Fibroblast of the aortic adventitia (primary cell): ENCODE results near the gene SLC8B1. TPM values are rescaled to one million over a fixed set of nuclear protein-coding genes. Genes with fewer than 3 reads are reported as not detected.

Source experiments
- DNase-seq: peaks from one replicate; pipeline ENCODE4 v3.0.0-alpha.2; 2010; ENCODE audit warnings: low read depth
- H3K4me3 ChIP-seq: 2 replicates; pipeline ENCODE4 v1.5.1; 2011; ENCODE audit warnings: low read depth, mild to moderate bottlenecking, control low read depth, low read length, moderate library complexity
- total RNA-seq: library from RNA; depleted of rRNA; stranded (reverse); fragments of >200 nt; gene quantifications from 2 replicates; pipeline ENCODE4 v1.2.3, GENCODE V29; 2012; ENCODE audit warnings: low replicate concordance
- TF ChIP-seq, protein P1 (sequence below): IDR thresholded peaks from 2 replicates; pipeline ENCODE4 v1.5.1; 2011; ENCODE audit warnings: mild to moderate bottlenecking, low read length, control low read depth, inconsistent platforms; ENCODE audit not compliant: insufficient read depth

The SLC8B1 gene
- total RNA-seq, 1 donor = 11.5 TPM

DNA sequence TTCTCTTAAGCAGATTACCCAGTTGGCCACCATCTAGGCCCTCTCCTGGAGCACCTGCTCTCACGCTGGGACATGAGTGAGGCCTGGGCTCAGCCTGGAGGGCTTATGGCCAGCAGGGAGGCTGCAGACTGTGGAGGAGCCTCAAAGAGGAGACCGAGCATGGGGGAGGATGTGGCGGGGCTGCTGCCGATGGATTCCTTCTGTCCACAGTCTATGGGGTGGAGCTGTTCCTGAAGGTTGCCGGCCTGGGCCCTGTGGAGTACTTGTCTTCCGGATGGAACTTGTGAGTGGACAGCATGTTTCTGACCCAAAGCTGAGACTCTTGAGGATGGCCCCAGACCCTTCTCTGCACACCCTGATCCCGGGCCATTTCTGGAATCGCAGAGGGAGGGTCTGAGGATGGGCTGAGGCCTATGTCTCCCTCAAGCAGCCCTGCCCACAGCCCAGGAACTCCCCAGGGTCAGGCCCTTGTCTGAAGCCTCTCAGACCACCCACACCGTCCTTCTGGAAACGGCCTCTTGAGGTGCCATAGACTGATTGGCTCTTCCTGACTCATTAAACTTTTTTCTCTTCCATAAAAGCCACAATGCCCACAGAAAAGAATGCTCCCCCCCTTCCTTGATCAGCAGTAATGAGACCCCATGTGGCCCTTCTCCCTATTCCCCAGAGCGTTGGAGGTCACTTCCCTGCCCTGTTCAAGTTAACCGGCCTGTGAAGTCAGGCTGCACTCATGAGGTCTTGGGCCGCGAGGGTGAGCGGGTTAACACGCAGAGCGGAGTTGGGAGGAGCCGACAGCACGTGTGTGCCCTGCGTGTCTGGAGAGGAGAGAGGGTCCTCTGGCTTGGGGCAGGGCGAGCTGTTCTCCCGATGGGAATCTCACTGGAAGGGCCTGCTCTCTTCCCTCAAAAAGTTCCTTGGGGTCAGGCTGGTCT lies 49.0 kb downstream of the SLC8B1 start:
- H3K4me3 ChIP-seq = no peak overlapping the region
- no peak for DNase-seq
- TF ChIP-seq, protein P1, sequence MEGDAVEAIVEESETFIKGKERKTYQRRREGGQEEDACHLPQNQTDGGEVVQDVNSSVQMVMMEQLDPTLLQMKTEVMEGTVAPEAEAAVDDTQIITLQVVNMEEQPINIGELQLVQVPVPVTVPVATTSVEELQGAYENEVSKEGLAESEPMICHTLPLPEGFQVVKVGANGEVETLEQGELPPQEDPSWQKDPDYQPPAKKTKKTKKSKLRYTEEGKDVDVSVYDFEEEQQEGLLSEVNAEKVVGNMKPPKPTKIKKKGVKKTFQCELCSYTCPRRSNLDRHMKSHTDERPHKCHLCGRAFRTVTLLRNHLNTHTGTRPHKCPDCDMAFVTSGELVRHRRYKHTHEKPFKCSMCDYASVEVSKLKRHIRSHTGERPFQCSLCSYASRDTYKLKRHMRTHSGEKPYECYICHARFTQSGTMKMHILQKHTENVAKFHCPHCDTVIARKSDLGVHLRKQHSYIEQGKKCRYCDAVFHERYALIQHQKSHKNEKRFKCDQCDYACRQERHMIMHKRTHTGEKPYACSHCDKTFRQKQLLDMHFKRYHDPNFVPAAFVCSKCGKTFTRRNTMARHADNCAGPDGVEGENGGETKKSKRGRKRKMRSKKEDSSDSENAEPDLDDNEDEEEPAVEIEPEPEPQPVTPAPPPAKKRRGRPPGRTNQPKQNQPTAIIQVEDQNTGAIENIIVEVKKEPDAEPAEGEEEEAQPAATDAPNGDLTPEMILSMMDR = no peak

GRCh38 chr12:113284751-113285150 lies 50.2 kb downstream of the SLC8B1 start:
- DNase-seq = no peak
- TF ChIP-seq, protein P1 = no peak

GRCh38 chr12:113278633-113279032 lies 56.3 kb downstream of the SLC8B1 start:
- TF ChIP-seq, protein P1 = no peak
- DNase-seq = no peak
- H3K4me3 ChIP-seq = no peak overlapping the region

More at GRCh38 chr12:113284751-113285150, 50.2 kb downstream of the SLC8B1 start:
- H3K4me3 ChIP-seq = no peak overlapping the region

- no peak overlapping the region for H3K4me3 ChIP-seq
- TF ChIP-seq, protein P1 = no peak
- no peak for DNase-seq
These were observed 56.8 kb downstream of the SLC8B1 start for GRCh38 chr12:113278141-113278540.

- no peak overlapping the region for H3K4me3 ChIP-seq
- TF ChIP-seq, protein P1 = no peak
- no peak for DNase-seq
These were observed 57.4 kb downstream of the SLC8B1 start for GRCh38 chr12:113277511-113277910.

- TF ChIP-seq, protein P1 = no peak
- H3K4me3 ChIP-seq = no peak overlapping the region
- no peak for DNase-seq
These were observed 57.9 kb downstream of the SLC8B1 start for GRCh38 chr12:113276946-113277500.
